Measurements from ENCODE around the gene TEX44.
"Not testable (repeated sequence)": the region's sequence is repeated elsewhere in the genome, so short reads cannot be mapped to it uniquely, and the experiment has no call there.

Gene TEX44

DNA sequence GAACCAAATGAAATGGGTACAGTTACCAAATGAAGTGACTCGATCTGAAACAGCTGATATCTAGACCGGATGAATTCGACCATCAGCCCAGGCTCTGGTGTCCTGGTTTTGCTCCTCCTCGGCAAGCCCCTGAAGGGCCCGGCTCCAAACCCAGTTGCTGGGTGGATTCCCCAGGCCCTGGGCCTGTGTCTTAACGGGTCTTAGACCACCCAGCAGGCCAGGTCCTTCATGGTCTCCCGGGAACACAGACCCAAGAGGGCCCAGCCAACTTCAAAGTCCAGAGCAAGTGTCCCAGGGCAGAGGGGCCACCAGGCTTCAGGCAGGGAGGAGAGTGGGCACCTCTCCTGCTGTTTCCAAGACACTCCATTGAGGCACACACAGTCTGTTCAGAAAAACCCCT, 35.7 kb upstream of the TEX44 start:
- Histone ChIP-seq H3K27me3 (ENCODE audit: low read depth, low read length) (no peaks in the 10 kb centered on the region), H3K27ac (ENCODE audit: low read length) (no peak overlapping the region), H3K9me3 (ENCODE audit: control insufficient read depth in 1 of 2, low read length in 2 of 2) (peaks cover 5 to 6% of the 10 kb centered on the region in 2 donors), H3K36me3 (ENCODE audit: control insufficient read depth in 1 of 2, insufficient read depth in 2 of 2, low read length in 2 of 2) (no peaks in the 10 kb centered on the region), H3K4me3 (ENCODE audit: low read depth in 1 of 2, low read length in 2 of 2) (no peak overlapping the region), H3K4me1 (ENCODE audit: control insufficient read depth in 1 of 2, insufficient read depth in 2 of 2, low read length in 2 of 2) (peaks cover 4 to 23% of the 10 kb centered on the region in 2 donors)

- Histone ChIP-seq H3K4me1 (ENCODE audit: control insufficient read depth in 1 of 2, insufficient read depth in 2 of 2, low read length in 2 of 2) (peaks cover 4 to 23% of the 10 kb centered on the region in 2 donors), H3K27ac (ENCODE audit: low read length) (no peak overlapping the region), H3K36me3 (ENCODE audit: control insufficient read depth in 1 of 2, insufficient read depth in 2 of 2, low read length in 2 of 2) (no peaks in the 10 kb centered on the region)
Observed at GRCh38 chr2:231557571-231558217, 35.0 kb upstream of the TEX44 start.

GRCh38 chr2:231563378-231563961, 29.2 kb upstream of the TEX44 start:
- Histone ChIP-seq H3K27ac (ENCODE audit: low read length) (no peak overlapping the region), H3K27me3 (ENCODE audit: low read depth, low read length) (no peaks in the 10 kb centered on the region), H3K9me3 (ENCODE audit: control insufficient read depth in 1 of 2, low read length in 2 of 2) (no peaks in the 10 kb centered on the region), H3K4me3 (ENCODE audit: low read depth in 1 of 2, low read length in 2 of 2) (no peak overlapping the region), H3K36me3 (ENCODE audit: control insufficient read depth in 1 of 2, insufficient read depth in 2 of 2, low read length in 2 of 2) (no peaks in the 10 kb centered on the region), H3K4me1 (ENCODE audit: control insufficient read depth in 1 of 2, insufficient read depth in 2 of 2, low read length in 2 of 2) (no peaks in the 10 kb centered on the region)

More at GRCh38 chr2:231557571-231558217, 35.0 kb upstream of the TEX44 start:
- Histone ChIP-seq H3K27me3 (ENCODE audit: low read depth, low read length) (no peaks in the 10 kb centered on the region), H3K9me3 (ENCODE audit: control insufficient read depth in 1 of 2, low read length in 2 of 2) (peaks cover 2 to 3% of the 10 kb centered on the region in 2 donors), H3K4me3 (ENCODE audit: low read depth in 1 of 2, low read length in 2 of 2) (no peak overlapping the region)

DNA sequence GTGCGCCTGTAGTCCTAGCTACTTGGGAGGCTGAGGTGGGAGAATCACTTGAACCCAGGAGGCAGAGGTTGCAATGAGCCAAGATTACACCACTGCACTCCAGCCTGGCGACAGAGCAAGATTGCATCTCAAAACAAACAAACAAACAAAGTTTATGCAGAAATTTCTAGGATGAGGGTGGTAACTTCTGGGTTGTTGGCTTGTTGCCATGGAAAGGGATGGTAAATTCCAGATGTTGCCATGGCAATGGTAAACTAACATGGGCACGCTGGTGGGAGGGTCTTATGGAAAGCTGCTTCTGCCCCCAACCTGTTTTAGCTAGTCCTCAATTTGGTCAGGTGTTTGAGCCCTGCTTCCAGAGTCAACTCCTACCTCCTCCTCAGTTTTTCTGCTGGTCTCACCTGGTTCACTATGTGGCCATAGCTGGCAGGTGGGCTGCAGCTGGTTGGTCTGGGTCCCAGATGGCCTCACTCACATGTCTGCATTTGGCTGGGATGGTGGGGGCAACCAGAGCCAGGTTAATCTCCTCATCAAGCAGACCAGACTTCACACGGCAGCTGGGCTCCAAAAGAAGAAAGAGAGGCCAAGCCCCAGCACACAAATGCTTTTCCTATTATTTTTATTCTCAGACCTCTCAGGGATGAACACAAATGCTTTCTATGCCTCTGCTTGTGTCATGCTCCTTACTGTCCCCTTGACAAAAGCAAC, 26.6 kb upstream of the TEX44 start:
- no peak overlapping the region for H3K4me3 ChIP-seq (ENCODE audit: low read depth in 1 of 2, low read length in 2 of 2)
- no peaks in the 10 kb centered on the region for H3K4me1 ChIP-seq (ENCODE audit: control insufficient read depth in 1 of 2, insufficient read depth in 2 of 2, low read length in 2 of 2)
- H3K36me3 ChIP-seq (ENCODE audit: control insufficient read depth in 1 of 2, insufficient read depth in 2 of 2, low read length in 2 of 2), result no peaks in the 10 kb centered on the region
- no peaks in the 10 kb centered on the region for H3K9me3 ChIP-seq (ENCODE audit: control insufficient read depth in 1 of 2, low read length in 2 of 2)
- H3K27ac ChIP-seq (ENCODE audit: low read length), result no peak overlapping the region
- no peaks in the 10 kb centered on the region for H3K27me3 ChIP-seq (ENCODE audit: low read depth, low read length)

- H3K4me1 ChIP-seq (ENCODE audit: control insufficient read depth in 1 of 2, insufficient read depth in 2 of 2, low read length in 2 of 2), result no peaks in the 10 kb centered on the region
- H3K27me3 ChIP-seq (ENCODE audit: low read depth, low read length), result no peaks in the 10 kb centered on the region
- H3K4me3 ChIP-seq (ENCODE audit: low read depth in 1 of 2, low read length in 2 of 2), result no peak overlapping the region
- H3K9me3 ChIP-seq (ENCODE audit: control insufficient read depth in 1 of 2, low read length in 2 of 2), result no peaks in the 10 kb centered on the region
- H3K27ac ChIP-seq (ENCODE audit: low read length), result no peak overlapping the region
- no peaks in the 10 kb centered on the region for H3K36me3 ChIP-seq (ENCODE audit: control insufficient read depth in 1 of 2, insufficient read depth in 2 of 2, low read length in 2 of 2)
Observed at GRCh38 chr2:231567159-231567558, 25.5 kb upstream of the TEX44 start.

DNA sequence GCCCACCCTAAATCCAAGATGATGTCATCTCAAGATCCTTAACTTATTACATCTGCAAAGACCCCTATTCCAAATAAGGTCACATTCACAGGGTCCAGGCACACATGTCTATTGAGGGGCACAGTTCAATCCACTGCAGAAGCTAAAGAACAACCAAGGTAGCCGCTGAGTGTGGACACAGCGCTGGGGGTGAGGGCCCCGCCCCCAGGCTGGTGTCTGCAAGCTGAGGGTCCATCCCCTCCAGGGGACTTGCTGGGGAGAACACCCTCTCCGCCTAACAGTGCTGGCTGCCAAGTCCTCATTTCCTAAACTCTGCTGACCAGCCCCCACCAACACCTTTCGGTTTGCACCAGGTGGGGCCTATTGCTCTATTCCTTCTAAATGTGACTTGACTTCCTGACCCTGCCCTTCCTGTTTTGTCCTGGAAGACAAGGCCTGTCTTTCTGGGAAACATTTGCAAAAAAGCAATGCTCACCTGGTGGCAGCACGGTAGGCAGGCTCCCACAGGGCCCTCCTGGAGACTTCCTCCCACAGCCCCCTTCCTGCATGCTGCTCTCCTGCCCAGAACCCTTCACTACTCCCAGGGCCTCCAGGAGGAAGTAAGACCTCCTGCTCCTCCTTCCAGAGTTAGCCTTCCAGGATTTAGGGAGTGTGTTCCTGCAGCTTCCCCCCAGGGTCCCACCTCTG, 24.4 kb upstream of the TEX44 start:
- no peaks in the 10 kb centered on the region for H3K27me3 ChIP-seq (ENCODE audit: low read depth, low read length)
- no peaks in the 10 kb centered on the region for H3K4me1 ChIP-seq (ENCODE audit: control insufficient read depth in 1 of 2, insufficient read depth in 2 of 2, low read length in 2 of 2)
- no peak overlapping the region for H3K27ac ChIP-seq (ENCODE audit: low read length)
- no peak overlapping the region for H3K4me3 ChIP-seq (ENCODE audit: low read depth in 1 of 2, low read length in 2 of 2)
- H3K36me3 ChIP-seq (ENCODE audit: control insufficient read depth in 1 of 2, insufficient read depth in 2 of 2, low read length in 2 of 2), result no peaks in the 10 kb centered on the region
- no peaks in the 10 kb centered on the region for H3K9me3 ChIP-seq (ENCODE audit: control insufficient read depth in 1 of 2, low read length in 2 of 2)

- H3K4me1 ChIP-seq (ENCODE audit: control insufficient read depth in 1 of 2, insufficient read depth in 2 of 2, low read length in 2 of 2), result no peaks in the 10 kb centered on the region
- no peak overlapping the region for H3K4me3 ChIP-seq (ENCODE audit: low read depth in 1 of 2, low read length in 2 of 2)
- no peak overlapping the region for H3K27ac ChIP-seq (ENCODE audit: low read length)
- H3K27me3 ChIP-seq (ENCODE audit: low read depth, low read length), result no peaks in the 10 kb centered on the region
- no peaks in the 10 kb centered on the region for H3K9me3 ChIP-seq (ENCODE audit: control insufficient read depth in 1 of 2, low read length in 2 of 2)
- no peaks in the 10 kb centered on the region for H3K36me3 ChIP-seq (ENCODE audit: control insufficient read depth in 1 of 2, insufficient read depth in 2 of 2, low read length in 2 of 2)
Observed at GRCh38 chr2:231568785-231569435, 23.8 kb upstream of the TEX44 start.

DNA sequence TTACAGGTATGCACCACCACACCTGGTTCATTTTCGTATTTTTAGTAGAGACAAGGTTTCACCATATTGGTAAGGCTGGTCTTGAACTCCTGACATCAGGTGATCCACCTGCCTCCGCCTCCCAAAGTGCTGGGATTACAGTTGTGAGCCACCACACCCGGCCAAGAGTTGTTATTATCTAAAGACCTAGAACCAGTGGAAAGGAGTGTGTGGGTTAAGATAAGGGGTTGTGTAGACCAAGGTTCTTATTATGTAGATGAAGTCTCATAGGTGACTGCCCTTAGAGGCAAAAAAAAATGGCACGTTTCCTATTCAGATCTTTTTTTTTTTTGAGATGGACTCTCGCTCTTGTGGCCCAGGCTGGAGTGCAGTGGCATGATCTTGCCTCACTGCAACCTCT, 21.7 kb upstream of the TEX44 start:
- not testable (repeated sequence) for H3K27me3 ChIP-seq (ENCODE audit: low read depth, low read length); H3K9me3 ChIP-seq (ENCODE audit: control insufficient read depth in 1 of 2, low read length in 2 of 2); H3K4me3 ChIP-seq (ENCODE audit: low read depth in 1 of 2, low read length in 2 of 2); H3K36me3 ChIP-seq (ENCODE audit: control insufficient read depth in 1 of 2, insufficient read depth in 2 of 2, low read length in 2 of 2); H3K27ac ChIP-seq (ENCODE audit: low read length); H3K4me1 ChIP-seq (ENCODE audit: control insufficient read depth in 1 of 2, insufficient read depth in 2 of 2, low read length in 2 of 2)

DNA sequence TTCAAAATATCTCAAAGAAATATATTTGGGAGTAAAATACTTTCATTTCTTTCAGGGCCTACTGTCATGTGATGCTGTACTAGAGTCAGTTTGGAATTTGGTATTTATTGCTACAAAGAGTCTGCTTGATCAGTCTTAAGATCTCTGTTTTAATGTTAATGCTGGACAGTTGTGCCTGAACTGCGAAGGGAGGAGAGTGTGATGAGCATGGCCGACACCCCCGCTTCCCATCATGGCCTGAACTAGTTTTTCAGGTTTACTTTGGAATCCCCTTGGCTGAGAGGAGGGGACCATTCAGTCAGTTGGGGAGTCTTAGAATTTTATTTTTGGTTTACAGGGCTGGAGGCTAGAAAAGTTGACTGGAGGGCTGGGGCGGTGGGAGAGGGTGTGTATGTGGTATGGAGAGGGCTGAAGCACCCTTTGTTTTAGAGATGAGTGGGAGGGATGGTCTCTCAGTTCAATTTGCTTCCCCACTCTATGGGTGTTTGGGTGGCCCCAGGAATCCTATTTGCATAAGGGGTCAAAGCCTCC, 20.9 kb upstream of the TEX44 start:
- H3K36me3 ChIP-seq (ENCODE audit: control insufficient read depth in 1 of 2, insufficient read depth in 2 of 2, low read length in 2 of 2), result no peaks in the 10 kb centered on the region
- H3K9me3 ChIP-seq (ENCODE audit: control insufficient read depth in 1 of 2, low read length in 2 of 2), result no peaks in the 10 kb centered on the region
- no peak overlapping the region for H3K27ac ChIP-seq (ENCODE audit: low read length)
- no peak overlapping the region for H3K4me3 ChIP-seq (ENCODE audit: low read depth in 1 of 2, low read length in 2 of 2)
- no peaks in the 10 kb centered on the region for H3K27me3 ChIP-seq (ENCODE audit: low read depth, low read length)
- H3K4me1 ChIP-seq (ENCODE audit: control insufficient read depth in 1 of 2, insufficient read depth in 2 of 2, low read length in 2 of 2), result no peaks in the 10 kb centered on the region

DNA sequence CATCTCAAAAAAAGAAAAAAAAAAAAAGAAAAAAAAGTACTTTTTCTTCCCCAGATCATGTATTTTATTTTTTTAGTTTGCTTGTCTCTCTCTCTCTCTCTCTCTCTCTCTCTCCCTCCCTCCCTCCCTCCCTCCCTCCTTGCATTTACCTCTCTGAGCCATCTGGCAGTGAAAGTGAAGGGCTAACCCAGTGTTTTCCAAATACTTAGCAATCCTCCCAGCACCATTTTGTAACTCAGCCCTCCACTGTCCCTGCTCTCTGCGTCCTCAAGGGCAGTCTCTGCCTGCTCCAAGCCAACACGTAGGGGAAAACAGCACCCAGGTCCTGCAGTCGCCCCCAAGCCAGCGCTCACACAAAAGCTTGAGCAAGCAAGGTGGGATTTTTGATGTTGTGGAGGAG, 19.6 kb upstream of the TEX44 start:
- Histone ChIP-seq H3K36me3 (ENCODE audit: control insufficient read depth in 1 of 2, insufficient read depth in 2 of 2, low read length in 2 of 2) (no peaks in the 10 kb centered on the region), H3K4me3 (ENCODE audit: low read depth in 1 of 2, low read length in 2 of 2) (no peak overlapping the region), H3K27me3 (ENCODE audit: low read depth, low read length) (no peaks in the 10 kb centered on the region), H3K27ac (ENCODE audit: low read length) (no peak overlapping the region), H3K9me3 (ENCODE audit: control insufficient read depth in 1 of 2, low read length in 2 of 2) (no peaks in the 10 kb centered on the region), H3K4me1 (ENCODE audit: control insufficient read depth in 1 of 2, insufficient read depth in 2 of 2, low read length in 2 of 2) (no peaks in the 10 kb centered on the region)

Measured in muscle layer of duodenum (tissue), 2 donors.